H1 (cell line): ENCODE results near the gene NFKBIE. TPM values are rescaled to one million over a fixed set of nuclear protein-coding genes. Genes with fewer than 3 reads are reported as not detected.

Experiments used
- CTCF ChIA-PET: fragments of 300-600 bp; sonication (Branson Sonifier 250); formaldehyde crosslinking; loops from one replicate; lab custom pipeline; 2021; ENCODE audit not compliant: partially characterized antibody; lab: Charles Lee
- POLR2A ChIA-PET: fragments of 300-600 bp; sonication (Branson Sonifier 250); formaldehyde crosslinking; loops from one replicate; lab custom pipeline; 2021; ENCODE audit warnings: inconsistent platforms; ENCODE audit not compliant: partially characterized antibody; lab: Charles Lee
- DNase-seq, 2 experiments: peaks; one replicate each; pipeline versions ENCODE4 v3.0.0 to v3.0.0-alpha.2; 2010 to 2022; ENCODE audit warnings: low spot score in 2 of 2, low read depth in 1 of 2, mixed read lengths in 1 of 2
- FAIRE-seq: peaks from 2 replicates; lab custom pipeline; 2011; peaks lifted over from hg19 to GRCh38; lab: Jason Lieb, UNC
- H2AFZ ChIP-seq: 2 replicates; pipeline ENCODE4 v1.8.1; 2012; ENCODE audit warnings: low read length, inconsistent platforms
- H2AK5ac ChIP-seq: 2 replicates; pipeline ENCODE4 v1.6.1; 2013; ENCODE audit warnings: low read depth, low read length
- H2BK120ac ChIP-seq: replicated peaks from 2 replicates; pipeline ENCODE3; 2013; ENCODE audit warnings: low read depth, low read length, inconsistent platforms
- H2BK12ac ChIP-seq: 2 replicates; pipeline ENCODE4 v1.6.1; 2013; ENCODE audit warnings: low read depth, low read length
- H2BK15ac ChIP-seq: 2 replicates; pipeline ENCODE4 v1.6.1; 2013; ENCODE audit warnings: low read length
- H2BK20ac ChIP-seq: 2 replicates; pipeline ENCODE4 v1.6.1; 2013; ENCODE audit warnings: low read length
- H2BK5ac ChIP-seq: 2 replicates; pipeline ENCODE4 v1.6.1; 2013; ENCODE audit warnings: low read depth, low read length
- H3K14ac ChIP-seq: 2 replicates; pipeline ENCODE4 v1.6.1; 2013; ENCODE audit warnings: inconsistent platforms; ENCODE audit not compliant: insufficient read length
- H3K18ac ChIP-seq: 2 replicates; pipeline ENCODE4 v1.6.1; 2013; ENCODE audit warnings: low read length; ENCODE audit errors: extremely low read depth
- H3K23ac ChIP-seq: 2 replicates; pipeline ENCODE4 v1.6.1; 2013; ENCODE audit warnings: inconsistent platforms; ENCODE audit not compliant: insufficient read length
- H3K23me2 ChIP-seq: 2 replicates; pipeline ENCODE4 v1.6.1; 2013; ENCODE audit warnings: low read depth, low read length
- H3K27ac ChIP-seq: 2 replicates; pipeline ENCODE4 v1.6.1; 2011; ENCODE audit warnings: low read depth, low read length, inconsistent platforms
- H3K27me3 ChIP-seq, 4 experiments: replicated peaks in 1 of 4; 1 replicate in 1 of 4; 2 replicates in 3 of 4; pipeline versions ENCODE4 v1.6.1 to v1.8.1; 2011 to 2013; ENCODE audit warnings: low read length in 3 of 4, mild to moderate bottlenecking in 3 of 4, inconsistent platforms in 2 of 4, mixed read lengths in 2 of 4, moderate library complexity in 1 of 4; ENCODE audit not compliant: control insufficient read depth in 3 of 4, insufficient read depth in 3 of 4; ENCODE audit errors: extremely low read depth in 1 of 4
- H3K36me3 ChIP-seq, 4 experiments: 2 replicates each; pipeline versions ENCODE4 v1.6.1 to v1.8.1; 2011 to 2013; ENCODE audit warnings: mild to moderate bottlenecking in 4 of 4, low read length in 3 of 4, moderate library complexity in 2 of 4, control low read depth in 1 of 4, inconsistent platforms in 1 of 4; ENCODE audit not compliant: insufficient read depth in 4 of 4, control insufficient read depth in 2 of 4
- H3K4ac ChIP-seq: replicated peaks from 2 replicates; pipeline ENCODE3; 2013; ENCODE audit warnings: low read length, low read depth, mixed read lengths, inconsistent platforms; ENCODE audit not compliant: insufficient read length
- H3K4me1 ChIP-seq, 4 experiments: replicated peaks in 1 of 4; 1 replicate in 1 of 4; 2 replicates in 3 of 4; pipeline versions ENCODE4 v1.6.1 to v1.8.1; 2011 to 2013; ENCODE audit warnings: low read length in 3 of 4, inconsistent platforms in 2 of 4, mixed read lengths in 1 of 4; ENCODE audit not compliant: insufficient read depth in 4 of 4, control insufficient read depth in 3 of 4
- H3K4me2 ChIP-seq, 2 experiments: 2 replicates each; pipeline versions ENCODE4 v1.6.1 to v1.8.1; 2011 to 2013; ENCODE audit warnings: low read depth in 2 of 2, low read length in 2 of 2, control low read depth in 1 of 2, inconsistent platforms in 1 of 2, mild to moderate bottlenecking in 1 of 2; ENCODE audit not compliant: insufficient read depth in 1 of 2
- H3K4me3 ChIP-seq, 4 experiments: fragments of 200-600, 300-600 bp in 1 of 4; sonication (generic), shearing (Covaris generic), sonication (Bioruptor Twin) in 1 of 4; 2 replicates each; pipeline versions ENCODE4 v1.5.1 to v1.8.1; 2011 to 2016; ENCODE audit warnings: low read length in 4 of 4, low read depth in 3 of 4, control low read depth in 2 of 4, inconsistent platforms in 2 of 4, mild to moderate bottlenecking in 2 of 4, mixed read lengths in 1 of 4, moderate library complexity in 1 of 4; ENCODE audit not compliant: insufficient read depth in 2 of 4; ENCODE audit errors: extremely low read depth in 1 of 4
- H3K56ac ChIP-seq: replicated peaks from 2 replicates; pipeline ENCODE3; 2013; ENCODE audit warnings: low read depth, mild to moderate bottlenecking, mixed read lengths, low read length, inconsistent platforms; ENCODE audit not compliant: insufficient read length
- H3K79me1 ChIP-seq: 2 replicates; pipeline ENCODE4 v1.6.1; 2013; ENCODE audit warnings: low read depth, low read length, control low read depth
- H3K79me2 ChIP-seq, 2 experiments: 2 replicates each; pipeline versions ENCODE4 v1.6.1 to v1.8.1; 2012 to 2013; ENCODE audit warnings: low read length in 2 of 2, mild to moderate bottlenecking in 2 of 2, inconsistent platforms in 1 of 2; ENCODE audit not compliant: insufficient read depth in 2 of 2, control insufficient read depth in 1 of 2
- H3K9ac ChIP-seq, 4 experiments: replicated peaks in 1 of 4; 1 replicate in 1 of 4; 2 replicates in 3 of 4; pipeline versions ENCODE4 v1.6.1 to v1.8.1; 2011 to 2013; ENCODE audit warnings: low read depth in 3 of 4, low read length in 3 of 4, control low read depth in 2 of 4, mild to moderate bottlenecking in 2 of 4, moderate library complexity in 2 of 4, inconsistent platforms in 1 of 4; ENCODE audit errors: extremely low read depth in 1 of 4
- H3K9me3 ChIP-seq, 2 experiments: 2 replicates each; pipeline versions ENCODE4 v1.6.1 to v1.8.1; 2012 to 2013; ENCODE audit warnings: mild to moderate bottlenecking in 2 of 2, moderate library complexity in 2 of 2, control low read depth in 1 of 2, inconsistent platforms in 1 of 2, low read depth in 1 of 2, low read length in 1 of 2, mixed read lengths in 1 of 2; ENCODE audit not compliant: insufficient read depth in 2 of 2
- H4K20me1 ChIP-seq, 2 experiments: replicated peaks in 1 of 2; 2 replicates each; pipeline versions ENCODE3 to v1.8.1; 2011 to 2013; ENCODE audit warnings: inconsistent platforms in 2 of 2, low read length in 2 of 2, mild to moderate bottlenecking in 1 of 2; ENCODE audit not compliant: insufficient read depth in 2 of 2, control insufficient read depth in 1 of 2
- H4K5ac ChIP-seq: 2 replicates; pipeline ENCODE4 v1.6.1; 2013; ENCODE audit warnings: low read length, low read depth, mixed read lengths, inconsistent platforms; ENCODE audit not compliant: insufficient read length
- H4K8ac ChIP-seq: 2 replicates; pipeline ENCODE4 v1.8.0; 2013; ENCODE audit warnings: mild to moderate bottlenecking, moderate library complexity, low read length, inconsistent platforms; ENCODE audit not compliant: insufficient read depth; ENCODE audit errors: extremely low read depth
- H4K91ac ChIP-seq: replicated peaks from 2 replicates; pipeline ENCODE3; 2013; ENCODE audit warnings: low read length, mixed read lengths, inconsistent platforms; ENCODE audit not compliant: insufficient read length
- ASH2L ChIP-seq: fragments of 200-600, 300-600 bp; sonication (generic); IDR thresholded peaks from one replicate; pipeline ENCODE4 v1.7.1; 2017; ENCODE audit warnings: low read length
- BACH1 ChIP-seq: IDR thresholded peaks from 2 replicates; pipeline ENCODE4 v1.6.1; 2012; ENCODE audit warnings: low read length, improper control_type of control experiment
- GABPA ChIP-seq: IDR thresholded peaks from 2 replicates; pipeline ENCODE4 v1.6.1; 2011; ENCODE audit warnings: mild to moderate bottlenecking, low read length, moderate library complexity, borderline replicate concordance; ENCODE audit not compliant: insufficient read depth
- POLR2A ChIP-seq, 2 experiments: IDR thresholded peaks; 1 replicate in 1 of 2; 2 replicates in 1 of 2; pipeline ENCODE4 v1.6.1; 2011; ENCODE audit warnings: low read depth in 2 of 2, low read length in 2 of 2, mild to moderate bottlenecking in 2 of 2; ENCODE audit errors: control extremely low read depth in 1 of 2
- POLR2AphosphoS5 ChIP-seq: IDR thresholded peaks from 2 replicates; pipeline ENCODE4 v1.6.1; 2011; ENCODE audit warnings: low read depth, low read length
- RBBP5 ChIP-seq: IDR thresholded peaks from 2 replicates; pipeline ENCODE4 v1.7.1; 2012; ENCODE audit warnings: low read depth, mild to moderate bottlenecking, inconsistent platforms, low read length, moderate library complexity, borderline replicate concordance
- SRF ChIP-seq: IDR thresholded peaks from 2 replicates; pipeline ENCODE4 v1.6.1; 2011; ENCODE audit warnings: mild to moderate bottlenecking, low read depth, low read length, moderate library complexity
- USF2 ChIP-seq: IDR thresholded peaks from 2 replicates; pipeline ENCODE4 v1.6.1; 2011; ENCODE audit warnings: low read length, improper control_type of control experiment
- WGBS, 2 experiments: shearing (Covaris generic) in 1 of 2; methylation state at CpG; one replicate each; pipeline versions ENCODE4 v1.1.6 to v1.1.7; 2013 to 2015; ENCODE audit warnings: low lambda C conversion rate in 2 of 2, mixed read lengths in 2 of 2, inconsistent platforms in 1 of 2, low coverage in 1 of 2, missing lambda C conversion rate in 1 of 2; ENCODE audit not compliant: insufficient replicate concordance in 2 of 2, insufficient coverage in 1 of 2, insufficient read length in 1 of 2; ENCODE audit errors: extremely low coverage in 1 of 2, missing lambda C conversion rate in 1 of 2; 5-methylcytosine and 5-hydroxymethylcytosine counted together
- polyA plus RNA-seq, 7 experiments: library from polyadenylated mRNA; depleted of rRNA in 3 of 7; stranded (reverse) in 5 of 7; unstranded in 2 of 7; fragments of >200 nt in 5 of 7; fragments of 200-250 nt in 2 of 7; gene quantifications; 1 replicate in 5 of 7; 2 replicates in 1 of 7; 4 replicates in 1 of 7; pipeline versions ENCODE4 v1.2.1 to v1.2.3, GENCODE V29; 2011 to 2013; ENCODE audit warnings: missing spikeins in 2 of 7, mixed read lengths in 2 of 7
- total RNA-seq: library from RNA; stranded (reverse); fragmentation: NEBNext Ultra II Directional; extraction: Animal tissue kit (Norgen Biotek cat#: 25700); gene quantifications from 2 replicates; pipeline ENCODE4 v1.2.1, GENCODE V29; 2021

The NFKBIE gene
- total and polyA plus RNA-seq, 2 of the 8 experiments (the other 6 are each of a cell fraction or from before 2014, with no cell fraction given), result 13.5 to 19.2 TPM

DNA sequence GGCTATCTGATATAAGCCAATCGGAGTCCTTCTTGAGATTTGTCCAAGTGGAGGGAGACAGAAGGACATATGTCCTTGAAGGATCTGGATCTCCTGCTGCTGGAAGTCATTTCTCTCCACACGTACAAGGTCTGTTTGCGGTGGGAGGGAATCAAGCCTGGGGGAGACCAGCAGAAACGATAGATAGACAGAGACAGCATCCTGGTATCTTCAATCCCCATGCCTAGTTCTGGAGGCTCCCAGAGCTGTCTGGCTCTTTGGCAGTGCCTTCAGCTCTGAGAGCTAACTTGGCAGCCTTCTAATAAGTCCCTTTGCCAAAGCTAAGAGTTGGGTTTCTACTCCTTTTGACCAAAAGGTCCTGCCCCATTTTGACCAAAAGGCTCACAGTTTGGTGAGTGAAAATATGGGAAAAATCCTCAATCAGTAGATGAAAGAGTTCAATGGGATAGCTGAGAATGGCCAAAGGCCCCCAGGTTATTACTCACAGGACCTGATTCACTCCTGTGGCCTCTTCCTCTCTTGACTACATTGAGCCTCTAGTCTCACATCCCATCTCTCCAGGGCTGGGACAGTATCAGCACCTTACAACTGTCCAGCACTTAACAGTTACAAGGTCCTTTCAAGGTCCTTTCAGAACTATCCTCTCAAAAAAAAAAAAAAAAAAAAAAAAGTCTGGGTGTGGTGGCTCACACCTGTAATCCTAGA is 27.5 kb upstream of the NFKBIE start:
- Histone ChIP-seq H2BK5ac (no peak overlapping the region), H4K5ac (no peak overlapping the region), H3K9ac (no peak overlapping the region), H3K23me2 (peaks cover 11% of the 10 kb centered on the region; the same call in 1 of the 2 replicates), H3K14ac (no peak overlapping the region), H2BK15ac (no peak overlapping the region), H3K27me3 (peaks cover 0 to 20% (median 15%) of the 10 kb centered on the region in 4 experiments; a peak in 6 of 7 replicates), H3K56ac (no peak overlapping the region), H3K36me3 (no peaks in the 10 kb centered on the region), H2AK5ac (no peak overlapping the region), H3K23ac (no peak overlapping the region), H2BK120ac (no peak overlapping the region), H3K4me3 (no peak overlapping the region), H2BK12ac (no peak overlapping the region), H4K8ac (no peak overlapping the region), H2BK20ac (no peak overlapping the region), H3K4ac (no peak overlapping the region), H3K4me1 (peaks cover 0 to 2% (median 1%) of the 10 kb centered on the region in 4 experiments; a peak in 3 of 7 replicates), H3K4me2 (no peak overlapping the region), H3K18ac (no peak overlapping the region), H4K20me1 (no peaks in the 10 kb centered on the region), H3K9me3 (no peaks in the 10 kb centered on the region), H2AFZ (no peak overlapping the region), H3K79me2 (no peaks in the 10 kb centered on the region), H3K79me1 (no peaks in the 10 kb centered on the region), H3K27ac (no peak overlapping the region), H4K91ac (no peak overlapping the region)
- WGBS, 2 experiments, result 83% methylated on average over 4 of the region's 4 CpGs; no CpG with 5 or more reads in 1 of the 2 experiments
- TF ChIP-seq GABPA (no peak), POLR2AphosphoS5 (no peak), RBBP5 (no peak), USF2 (no peak), SRF (no peak), ASH2L (no peak), POLR2A (IDR thresholded peaks at IDR 0.05; ENCODE audit: control extremely low read depth in 1 of 2, low read depth in 2 of 2, low read length in 2 of 2) (no peak), BACH1 (no peak)
- FAIRE-seq (no peak), DNase-seq (no peak)
- ChIA-PET CTCF (interaction anchor here (0.8 to 6.2 kb wide), 9 partner anchors 9 to 46 kb away, joined by 3 to 69 read pairs (median 5); no protein-coding TSS in a partner anchor), POLR2A (interaction anchor here (1.0 to 2.5 kb wide), 12 partner anchors 9 to 49 kb away, joined by 3 to 16 read pairs (median 4); partner anchors contain the start of genes AARS2, HSP90AB1 and SPATS1)
